GM18870 (cell line): ENCODE results near the gene IGSF22.
"Not testable (repeated sequence)": the region's sequence is repeated elsewhere in the genome, so short reads cannot be mapped to it uniquely, and the experiment has no call there.

Experiments used
- ATAC-seq: cut with Tn5 transposase; IDR thresholded peaks from one replicate; pipeline ENCODE4 v1.9.1; 2021; ENCODE audit warnings: moderate library complexity; ENCODE audit not compliant: unreplicated experiment

The IGSF22 gene

GRCh38 chr11:18692941-18693760 is 32.8 kb downstream of the IGSF22 start:
- no peak for ATAC-seq

GRCh38 chr11:18691467-18692140 is 34.4 kb downstream of the IGSF22 start:
- ATAC-seq, result not testable (repeated sequence)

DNA sequence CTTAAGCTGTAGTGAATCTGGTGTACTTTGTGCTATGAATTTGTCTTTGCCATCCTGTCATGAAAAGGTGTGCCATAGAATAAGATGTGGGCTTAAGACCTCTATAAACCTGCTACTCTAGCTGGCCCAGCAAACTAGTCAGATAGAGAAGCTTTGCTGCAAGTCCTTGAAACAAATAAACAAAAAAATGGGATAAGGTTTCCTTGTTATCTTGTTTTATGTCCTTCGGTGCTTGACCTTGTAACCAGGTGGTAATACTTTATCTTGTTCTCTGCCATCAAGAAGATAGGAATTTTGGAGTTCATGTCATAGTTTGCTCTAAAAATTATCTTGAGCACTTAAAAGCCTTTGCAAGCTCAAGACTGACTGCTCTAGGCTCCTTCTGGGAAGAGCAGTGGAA is 41.7 kb downstream of the IGSF22 start:
- ATAC-seq, result no peak

DNA sequence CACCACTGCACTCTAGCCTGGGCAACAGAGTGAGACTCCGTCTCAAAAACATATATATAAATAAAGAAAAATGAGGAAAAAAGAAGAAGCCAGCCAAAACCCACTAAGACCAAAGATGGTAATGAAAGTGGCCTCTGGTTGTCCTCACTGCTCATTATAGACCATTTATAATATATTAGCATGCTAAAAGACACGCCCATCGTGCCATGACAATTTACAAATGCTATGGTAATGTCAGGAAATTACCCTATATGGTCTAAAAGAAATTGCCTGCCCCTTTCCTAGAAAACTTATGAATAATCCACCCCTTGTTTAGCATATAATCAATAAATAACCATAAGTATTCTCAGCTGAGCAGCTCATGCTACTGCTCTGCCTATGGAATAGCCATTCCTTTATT is 43.5 kb downstream of the IGSF22 start:
- no peak for ATAC-seq

GRCh38 chr11:18681949-18682348 is 44.0 kb downstream of the IGSF22 start:
- ATAC-seq, result not testable (repeated sequence)

- ATAC-seq, result no peak
Observed at GRCh38 chr11:18677560-18677959, 48.4 kb downstream of the IGSF22 start.

- no peak for ATAC-seq
Observed at GRCh38 chr11:18676803-18677202, 49.2 kb downstream of the IGSF22 start.

DNA sequence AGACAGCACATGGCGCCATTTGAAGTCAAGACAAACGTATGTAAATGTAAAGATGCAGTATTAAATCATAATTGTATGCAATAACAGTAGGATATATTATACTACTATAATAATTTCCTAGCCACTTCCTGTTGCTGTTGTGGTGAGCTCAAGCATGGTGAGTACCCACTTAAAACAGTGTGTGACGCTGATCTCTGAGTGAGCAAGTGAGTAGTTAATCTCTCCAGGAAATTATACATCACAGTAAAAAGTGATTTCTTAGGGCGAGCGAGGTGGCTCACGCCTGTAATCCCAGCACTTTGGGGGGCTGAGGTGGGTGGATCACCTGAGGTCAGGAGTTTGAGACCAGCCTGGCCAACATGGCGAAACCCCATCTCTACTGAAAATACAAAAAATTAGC is 53.8 kb downstream of the IGSF22 start:
- ATAC-seq, result not testable (repeated sequence)

DNA sequence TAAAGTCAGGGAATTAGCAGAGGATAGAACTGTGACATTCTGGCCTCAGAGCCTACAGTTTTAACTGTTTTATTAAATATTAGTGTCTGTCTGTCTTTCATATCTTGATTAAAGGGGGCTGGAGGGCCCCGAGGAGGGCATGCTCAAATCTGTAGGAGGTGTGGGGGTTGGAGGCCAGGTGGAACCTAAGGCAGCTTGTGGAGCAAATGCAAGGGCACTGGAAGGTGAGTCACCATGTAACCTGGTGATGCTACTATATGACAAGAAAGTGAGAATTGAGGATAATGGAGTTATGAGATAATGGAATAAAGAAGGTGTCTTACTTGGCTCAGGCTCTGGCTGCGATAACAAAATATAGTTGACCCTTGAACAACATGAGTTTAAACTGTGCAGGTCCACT is 54.7 kb downstream of the IGSF22 start:
- ATAC-seq, result no peak

DNA sequence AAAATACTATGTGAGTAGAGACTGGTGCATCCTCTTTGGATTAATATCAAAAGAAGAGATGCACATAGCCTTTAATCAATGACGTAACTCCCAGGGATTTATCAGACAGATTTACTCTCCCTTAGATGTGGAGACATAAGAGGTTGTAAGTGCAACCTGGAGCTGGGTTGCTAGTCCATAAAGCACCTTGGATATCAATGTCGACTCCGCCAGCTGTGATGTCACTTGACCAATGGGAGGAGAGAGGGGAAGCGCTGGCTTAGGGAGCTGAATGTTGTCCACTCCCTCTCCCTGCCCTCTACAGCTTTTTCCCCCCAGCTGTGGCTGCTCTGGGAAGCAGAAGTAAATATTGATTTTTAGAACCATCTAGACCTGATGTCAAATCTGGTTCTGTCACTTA is 56.3 kb downstream of the IGSF22 start:
- ATAC-seq, result no peak

DNA sequence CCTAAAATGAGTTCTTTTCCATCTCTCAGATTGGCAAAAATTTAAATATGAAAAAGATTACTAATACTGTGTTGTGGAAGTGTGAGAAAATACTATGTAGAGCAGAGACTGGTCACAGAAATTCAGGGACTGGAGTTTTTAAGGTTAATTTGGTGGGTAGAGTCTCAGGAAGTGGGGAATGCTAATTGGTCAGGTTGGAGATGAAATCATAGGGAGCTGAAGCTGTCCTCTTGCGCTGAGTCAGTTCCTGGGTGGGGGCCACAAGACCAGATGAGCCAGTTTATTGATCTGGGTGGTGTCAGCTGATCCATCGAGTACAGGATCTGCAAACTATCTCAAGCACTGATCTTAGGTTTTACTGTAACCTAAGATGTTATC is 56.8 kb downstream of the IGSF22 start:
- no peak for ATAC-seq

GRCh38 chr11:18668131-18668530 is 57.9 kb downstream of the IGSF22 start:
- no peak for ATAC-seq

- not testable (repeated sequence) for ATAC-seq
Observed at GRCh38 chr11:18665353-18665872, 60.6 kb downstream of the IGSF22 start.

DNA sequence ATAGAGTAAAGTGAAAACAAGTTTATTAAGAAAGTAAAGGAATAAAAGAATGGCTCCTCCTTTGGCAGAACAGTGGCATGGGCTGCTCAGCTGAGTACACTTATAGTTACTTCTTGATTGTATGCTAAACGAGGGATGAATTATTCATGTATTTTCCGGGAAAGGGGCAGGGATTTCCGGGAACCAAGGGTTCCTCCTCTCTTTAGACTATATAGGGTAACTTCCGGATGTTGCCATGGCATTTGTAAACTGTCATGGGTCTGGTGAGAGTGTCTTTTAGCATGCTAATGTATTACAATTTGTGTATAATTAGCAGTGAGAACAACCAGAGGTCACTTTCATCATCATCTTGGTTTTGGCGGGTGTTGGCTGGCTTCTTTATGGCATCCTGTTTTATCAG is 68.3 kb downstream of the IGSF22 start:
- ATAC-seq, result no peak
